Cardiac fibroblast (primary cell): ENCODE measurements around the gene MCU.

ENCODE experiments used
- DNase-seq, 2 donors: peaks; one replicate each; pipeline versions ENCODE4 v3.0.0 to v3.0.0-alpha.2; 2010; ENCODE audit warnings: low read depth in 2 of 2
- H3K4me3 ChIP-seq, 2 donors: replicated peaks in 1 of 2; 1 replicate in 1 of 2; 2 replicates in 1 of 2; pipeline ENCODE4 v1.5.1; 2011; ENCODE audit warnings: low read depth in 2 of 2, low read length in 2 of 2, mild to moderate bottlenecking in 2 of 2, moderate library complexity in 1 of 2
- TF ChIP-seq, protein P1 (sequence below): IDR thresholded peaks from one replicate; pipeline ENCODE4 v1.5.1; 2011; ENCODE audit warnings: low read depth, mild to moderate bottlenecking, low read length, inconsistent platforms

Gene MCU

GRCh38 chr10:72846238-72846637 lies 154.3 kb downstream of the MCU start:
- DNase-seq, result peak; percentile 62 to 88
- no peak overlapping the region for H3K4me3 ChIP-seq
- TF ChIP-seq, protein P1, sequence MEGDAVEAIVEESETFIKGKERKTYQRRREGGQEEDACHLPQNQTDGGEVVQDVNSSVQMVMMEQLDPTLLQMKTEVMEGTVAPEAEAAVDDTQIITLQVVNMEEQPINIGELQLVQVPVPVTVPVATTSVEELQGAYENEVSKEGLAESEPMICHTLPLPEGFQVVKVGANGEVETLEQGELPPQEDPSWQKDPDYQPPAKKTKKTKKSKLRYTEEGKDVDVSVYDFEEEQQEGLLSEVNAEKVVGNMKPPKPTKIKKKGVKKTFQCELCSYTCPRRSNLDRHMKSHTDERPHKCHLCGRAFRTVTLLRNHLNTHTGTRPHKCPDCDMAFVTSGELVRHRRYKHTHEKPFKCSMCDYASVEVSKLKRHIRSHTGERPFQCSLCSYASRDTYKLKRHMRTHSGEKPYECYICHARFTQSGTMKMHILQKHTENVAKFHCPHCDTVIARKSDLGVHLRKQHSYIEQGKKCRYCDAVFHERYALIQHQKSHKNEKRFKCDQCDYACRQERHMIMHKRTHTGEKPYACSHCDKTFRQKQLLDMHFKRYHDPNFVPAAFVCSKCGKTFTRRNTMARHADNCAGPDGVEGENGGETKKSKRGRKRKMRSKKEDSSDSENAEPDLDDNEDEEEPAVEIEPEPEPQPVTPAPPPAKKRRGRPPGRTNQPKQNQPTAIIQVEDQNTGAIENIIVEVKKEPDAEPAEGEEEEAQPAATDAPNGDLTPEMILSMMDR, result no peak

GRCh38 chr10:72847681-72848080 lies 155.7 kb downstream of the MCU start:
- peak in 1 of 2 donors; percentile 23 for DNase-seq
- TF ChIP-seq, protein P1, result no peak
- H3K4me3 ChIP-seq, result no peak overlapping the region

GRCh38 chr10:72850861-72851260 lies 158.9 kb downstream of the MCU start:
- DNase-seq, result no peak
- TF ChIP-seq, protein P1, result no peak
- no peak overlapping the region for H3K4me3 ChIP-seq

DNA sequence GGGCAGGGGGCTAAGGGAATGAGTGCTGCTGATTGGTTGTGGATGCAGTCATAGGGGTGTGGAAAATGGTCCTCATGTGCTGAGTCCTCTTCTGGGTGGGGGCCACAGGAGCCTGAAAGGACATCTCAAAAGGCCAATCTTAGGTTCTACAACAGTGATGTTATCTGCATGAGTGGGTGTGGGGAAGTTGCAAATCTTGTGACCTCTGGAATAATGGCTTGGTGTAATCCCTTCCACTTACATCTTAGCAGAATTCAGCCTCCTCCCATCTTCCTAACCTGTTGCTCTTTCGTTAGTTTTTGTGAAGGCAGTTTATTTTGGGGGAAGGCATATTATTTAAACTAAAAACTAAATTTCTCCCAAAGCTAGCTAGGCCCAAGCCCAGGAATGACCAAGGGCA lies 159.6 kb downstream of the MCU start:
- H3K4me3 ChIP-seq, result no peak overlapping the region
- no peak for DNase-seq
- TF ChIP-seq, protein P1, result no peak

GRCh38 chr10:72852508-72852907 lies 160.6 kb downstream of the MCU start:
- TF ChIP-seq, protein P1, result no peak
- no peak for DNase-seq
- H3K4me3 ChIP-seq, result no peak overlapping the region

DNA sequence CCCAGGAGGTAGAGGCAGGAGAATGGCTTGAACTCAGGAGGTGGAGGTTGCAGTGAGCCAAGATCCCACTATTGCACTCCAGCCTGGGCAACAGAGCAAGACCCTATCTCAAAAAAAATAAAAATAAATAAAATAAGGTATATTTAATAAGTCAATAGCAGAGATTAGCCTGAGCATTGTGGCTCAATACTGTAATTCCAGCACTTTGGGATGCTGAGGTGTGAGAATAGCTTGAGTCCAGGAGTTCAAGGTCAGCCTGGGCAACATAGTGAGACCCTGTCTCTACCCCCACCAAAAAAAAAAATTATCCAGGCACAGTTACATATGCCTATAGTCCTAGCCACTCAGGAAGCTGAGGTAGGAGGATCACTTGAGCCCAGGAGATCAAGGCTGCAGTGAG lies 163.2 kb downstream of the MCU start:
- DNase-seq, result no peak
- H3K4me3 ChIP-seq, result no peak overlapping the region
- TF ChIP-seq, protein P1, result no peak

DNA sequence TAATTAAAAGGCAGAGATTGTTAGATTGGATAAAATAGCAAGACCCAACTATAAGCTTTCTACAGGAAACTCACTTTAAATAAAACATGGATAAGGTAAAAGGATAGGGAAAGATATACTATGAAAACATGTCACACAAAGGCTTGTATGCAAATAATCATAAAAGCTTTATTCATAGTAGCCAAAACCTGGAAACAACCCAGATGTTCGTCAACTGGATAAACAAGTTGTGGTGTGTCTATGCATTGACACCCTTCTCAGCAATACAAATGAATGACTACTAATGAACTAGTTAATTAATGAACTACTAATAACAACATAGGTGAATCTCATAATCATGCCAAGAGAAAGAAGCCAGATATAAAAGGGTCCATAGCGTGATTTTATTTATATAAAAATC lies 163.8 kb downstream of the MCU start:
- no peak for DNase-seq
- TF ChIP-seq, protein P1, result no peak
- no peak overlapping the region for H3K4me3 ChIP-seq
